HFFc6 (cell line): ENCODE measurements around the gene IKZF2. TPM values are rescaled to one million over a fixed set of nuclear protein-coding genes. Genes with fewer than 3 reads are reported as not detected.

ENCODE experiments used
- DNase-seq: peaks from one replicate; pipeline ENCODE4 v3.0.0-alpha.2; 2018
- H3K27ac Mint-ChIP-seq: 2 replicates; pipeline ENCODE4 v1.8.0; 2020; ENCODE audit warnings: mild to moderate bottlenecking, mixed read lengths
- H3K27me3 Mint-ChIP-seq: 2 replicates; pipeline ENCODE4 v1.8.0; 2021; ENCODE audit warnings: mild to moderate bottlenecking, moderate library complexity, mixed read lengths; ENCODE audit not compliant: insufficient read depth
- H3K36me3 Mint-ChIP-seq: 2 replicates; pipeline ENCODE4 v1.8.0; 2021; ENCODE audit warnings: low read depth, mixed read lengths
- H3K4me1 Mint-ChIP-seq: 2 replicates; pipeline ENCODE4 v1.8.0; 2020; ENCODE audit warnings: low read depth, mixed read lengths
- H3K4me3 Mint-ChIP-seq: 2 replicates; pipeline ENCODE4 v1.8.0; 2020; ENCODE audit warnings: mild to moderate bottlenecking, moderate library complexity, mixed read lengths
- H3K9me3 Mint-ChIP-seq: 2 replicates; pipeline ENCODE4 v1.8.0; 2020; ENCODE audit warnings: mild to moderate bottlenecking, mixed read lengths
- total RNA-seq, 6 experiments: library from RNA; stranded (reverse); fragmentation: NEBNext Ultra II Directional; extraction: Animal tissue kit (Norgen Biotek cat#: 25700); gene quantifications; 2 replicates in 1 of 6; 3 replicates in 5 of 6; pipeline ENCODE4 v1.2.3, GENCODE V29; 2021
- TF ChIP-seq, protein P1 (sequence below): fragments of 200-600 bp; sonication (generic); IDR thresholded peaks from 2 replicates; pipeline ENCODE4 v1.5.0; 2021; ENCODE audit warnings: antibody characterized with exemption, mild to moderate bottlenecking

IKZF2 gene
- total RNA-seq, 6 experiments from 2014 or later: 6.5 to 12.3 (median 10.2) TPM

DNA sequence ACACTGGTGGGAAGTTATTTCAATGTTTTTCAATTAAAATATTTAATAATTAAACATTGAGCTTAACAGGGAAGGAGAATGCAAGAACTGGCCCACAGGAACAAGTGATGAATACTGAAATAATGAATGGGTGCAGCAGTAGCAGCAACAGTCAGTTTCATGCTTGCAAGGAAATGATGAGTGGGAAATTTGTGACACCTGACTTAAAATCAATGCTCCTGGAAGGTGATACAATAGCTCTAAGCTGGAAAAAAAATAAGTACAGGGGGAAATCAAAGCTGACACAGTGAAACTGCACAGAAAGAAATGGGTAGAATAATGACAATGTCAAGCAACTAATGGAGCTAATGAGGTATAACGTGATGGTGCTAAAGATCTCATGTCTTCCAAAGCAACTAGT, 184.5 kb downstream of the IKZF2 start:
- Mint-ChIP-seq H3K27me3 (no peaks in the 10 kb centered on the region), H3K36me3 (no peaks in the 10 kb centered on the region), H3K9me3 (no peaks in the 10 kb centered on the region), H3K4me1 (peaks cover 48% of the 10 kb centered on the region), H3K4me3 (no peak overlapping the region), H3K27ac (no peak overlapping the region)
- DNase-seq: no peak
- TF ChIP-seq, protein P1, sequence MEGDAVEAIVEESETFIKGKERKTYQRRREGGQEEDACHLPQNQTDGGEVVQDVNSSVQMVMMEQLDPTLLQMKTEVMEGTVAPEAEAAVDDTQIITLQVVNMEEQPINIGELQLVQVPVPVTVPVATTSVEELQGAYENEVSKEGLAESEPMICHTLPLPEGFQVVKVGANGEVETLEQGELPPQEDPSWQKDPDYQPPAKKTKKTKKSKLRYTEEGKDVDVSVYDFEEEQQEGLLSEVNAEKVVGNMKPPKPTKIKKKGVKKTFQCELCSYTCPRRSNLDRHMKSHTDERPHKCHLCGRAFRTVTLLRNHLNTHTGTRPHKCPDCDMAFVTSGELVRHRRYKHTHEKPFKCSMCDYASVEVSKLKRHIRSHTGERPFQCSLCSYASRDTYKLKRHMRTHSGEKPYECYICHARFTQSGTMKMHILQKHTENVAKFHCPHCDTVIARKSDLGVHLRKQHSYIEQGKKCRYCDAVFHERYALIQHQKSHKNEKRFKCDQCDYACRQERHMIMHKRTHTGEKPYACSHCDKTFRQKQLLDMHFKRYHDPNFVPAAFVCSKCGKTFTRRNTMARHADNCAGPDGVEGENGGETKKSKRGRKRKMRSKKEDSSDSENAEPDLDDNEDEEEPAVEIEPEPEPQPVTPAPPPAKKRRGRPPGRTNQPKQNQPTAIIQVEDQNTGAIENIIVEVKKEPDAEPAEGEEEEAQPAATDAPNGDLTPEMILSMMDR: no peak

DNA sequence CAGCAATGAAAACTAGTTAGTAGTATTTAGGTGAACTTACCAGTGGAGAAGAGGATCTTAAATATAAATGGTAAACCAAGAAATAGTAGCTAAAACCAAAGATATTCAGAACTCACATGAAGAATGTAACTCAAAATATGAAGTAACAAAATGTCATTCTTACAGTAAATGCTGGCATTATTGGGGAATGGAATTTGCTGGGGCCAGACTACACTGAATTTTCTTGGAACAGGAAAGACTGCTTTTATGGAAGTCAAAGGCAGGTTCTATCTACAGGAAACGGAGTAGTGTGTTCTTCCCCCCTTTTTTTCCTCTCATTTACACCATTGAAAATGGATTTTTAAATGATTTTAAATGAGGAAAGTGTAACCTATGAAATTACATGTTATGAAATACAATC, 188.7 kb downstream of the IKZF2 start:
- DNase-seq: no peak
- Mint-ChIP-seq H3K4me1 (peaks cover 34% of the 10 kb centered on the region), H3K4me3 (no peak overlapping the region), H3K27me3 (no peaks in the 10 kb centered on the region), H3K36me3 (no peaks in the 10 kb centered on the region), H3K27ac (no peak overlapping the region), H3K9me3 (no peaks in the 10 kb centered on the region)
- TF ChIP-seq, protein P1: no peak

DNA sequence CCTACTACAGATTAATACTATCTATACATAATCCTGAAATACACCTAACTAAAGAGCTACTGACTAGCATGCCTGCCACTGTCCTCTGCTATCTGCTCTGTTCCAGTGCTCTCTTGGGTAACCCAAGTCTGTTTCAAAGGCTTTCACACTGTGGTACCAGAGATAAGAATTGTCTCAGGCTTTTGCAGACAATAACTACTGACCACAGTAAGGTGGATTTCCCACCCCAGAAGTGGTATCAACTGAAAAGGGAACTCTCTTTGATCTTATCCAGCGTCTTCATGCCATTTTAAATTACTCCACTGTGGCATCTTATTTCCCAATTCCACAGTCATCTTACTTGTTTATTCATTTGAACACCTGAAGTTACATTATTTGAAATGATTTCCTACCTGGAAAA, 190.2 kb downstream of the IKZF2 start:
- H3K4me1 Mint-ChIP-seq: peaks cover 45% of the 10 kb centered on the region
- no peak overlapping the region for H3K4me3 Mint-ChIP-seq
- no peaks in the 10 kb centered on the region for H3K36me3 Mint-ChIP-seq
- H3K9me3 Mint-ChIP-seq: no peaks in the 10 kb centered on the region
- DNase-seq: no peak
- TF ChIP-seq, protein P1: no peak
- no peak overlapping the region for H3K27ac Mint-ChIP-seq
- no peaks in the 10 kb centered on the region for H3K27me3 Mint-ChIP-seq

DNA sequence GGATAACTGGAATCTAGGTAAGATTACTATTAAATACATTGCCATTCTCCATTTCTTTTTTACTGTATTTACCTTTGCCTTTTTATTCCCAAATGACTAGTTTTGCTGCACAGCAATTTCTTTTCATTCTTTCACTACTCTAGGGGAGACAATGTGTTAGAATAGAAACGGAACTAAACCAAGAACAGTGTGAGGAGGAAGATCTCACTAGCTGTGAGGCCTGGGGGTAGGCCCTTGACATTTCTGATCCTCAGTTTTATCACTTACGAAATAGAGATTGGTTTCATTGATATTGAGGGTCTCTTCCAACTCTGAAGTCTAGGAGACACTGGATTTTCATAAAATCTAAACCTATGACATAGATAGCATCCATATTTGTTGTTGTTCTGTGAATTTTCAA, 191.1 kb downstream of the IKZF2 start:
- no peak overlapping the region for H3K4me3 Mint-ChIP-seq
- no peak overlapping the region for H3K27ac Mint-ChIP-seq
- peaks cover 42% of the 10 kb centered on the region for H3K4me1 Mint-ChIP-seq

DNA sequence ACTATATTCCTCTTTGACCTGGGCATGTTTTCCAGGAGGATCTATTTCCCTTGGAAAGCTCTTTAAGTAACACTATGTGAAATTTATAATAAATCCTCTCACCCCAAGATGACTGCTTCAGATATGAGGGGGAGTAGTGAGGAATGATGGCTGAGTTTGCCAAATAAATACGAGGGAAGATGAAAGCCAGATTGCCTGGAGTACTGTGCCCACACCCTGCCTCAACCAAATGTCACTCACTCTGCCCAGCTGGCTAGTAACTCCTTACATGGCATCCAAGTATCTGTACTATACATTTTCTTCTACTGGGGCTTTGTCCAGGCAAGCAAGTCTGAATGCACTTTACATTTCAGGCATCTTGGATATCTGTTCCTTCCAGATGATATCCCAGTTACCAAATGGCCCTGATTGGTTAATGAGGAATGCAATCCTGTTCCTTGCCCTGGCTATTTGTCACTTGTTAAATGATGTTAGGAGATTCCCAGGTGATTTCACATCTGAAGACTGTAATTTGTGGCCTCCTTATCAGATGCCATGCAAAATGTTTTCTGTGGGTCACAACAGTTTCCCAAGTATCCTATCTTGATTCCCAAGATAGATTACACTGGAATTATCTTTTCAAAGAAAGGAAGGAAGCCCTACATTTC, 191.8 kb downstream of the IKZF2 start:
- H3K36me3 Mint-ChIP-seq: no peaks in the 10 kb centered on the region; the same call in 1 of the 2 replicates
- peak overlapping the region; percentile 83 for H3K27ac Mint-ChIP-seq
- no peaks in the 10 kb centered on the region for H3K9me3 Mint-ChIP-seq
- peaks cover 42% of the 10 kb centered on the region for H3K4me1 Mint-ChIP-seq
- H3K4me3 Mint-ChIP-seq: no peak overlapping the region
- DNase-seq: no peak
- TF ChIP-seq, protein P1: no peak
- no peaks in the 10 kb centered on the region for H3K27me3 Mint-ChIP-seq

More for the DNA sequence above, 191.1 kb downstream of the IKZF2 start:
- no peaks in the 10 kb centered on the region for H3K36me3 Mint-ChIP-seq
- H3K9me3 Mint-ChIP-seq: no peaks in the 10 kb centered on the region
- no peak for DNase-seq
- no peaks in the 10 kb centered on the region for H3K27me3 Mint-ChIP-seq
- TF ChIP-seq, protein P1: no peak
